HG03097 (cell line): Measurements from ENCODE around the gene TMEM198.

Experiments
- ATAC-seq: cut with Tn5 transposase; IDR thresholded peaks from one replicate; pipeline ENCODE4 v1.9.1; 2021; ENCODE audit not compliant: unreplicated experiment, low FRiP score

The TMEM198 gene

GRCh38 chr2:219543596-219544358 lies at the start of gene TMEM198, which contains the start of gene CHPF:
Gene TMEM198, plus strand, starts transcription at chr2:219544028. Its CDS starts 700 bp downstream, at chr2:219544728.
Gene CHPF, minus strand, starts transcription at chr2:219543809. Its CDS starts 271 bp downstream, at chr2:219543538.
- ATAC-seq: peak; percentile 69

DNA sequence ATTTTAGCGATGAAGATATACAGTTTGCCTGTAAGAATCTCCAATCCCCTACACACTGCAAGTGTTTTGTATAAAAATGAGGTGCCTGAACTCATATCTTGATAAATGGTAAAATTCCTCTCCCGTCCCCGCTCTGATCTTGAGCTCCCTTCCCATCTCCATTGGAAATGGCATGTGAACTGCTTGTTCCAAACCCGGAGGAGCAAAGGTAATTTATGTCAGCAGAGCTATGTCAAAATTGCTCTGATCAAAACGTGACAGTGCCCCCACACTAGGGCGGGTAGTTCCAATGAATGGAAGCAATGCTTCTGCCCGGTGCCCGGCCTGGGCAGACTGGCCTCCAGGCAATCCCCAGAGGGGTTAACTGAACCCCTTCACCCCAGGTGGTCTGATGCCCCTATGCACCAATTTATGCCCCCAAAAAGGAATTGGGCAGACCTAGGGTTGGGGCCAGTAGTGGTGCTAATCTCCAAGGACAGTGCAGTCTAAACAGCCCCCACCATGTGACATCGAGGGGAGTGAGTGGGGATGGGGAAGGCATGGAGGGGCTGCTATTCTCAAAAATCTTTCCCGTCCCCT lies 48.8 kb upstream of the TMEM198 start:
- no peak for ATAC-seq

DNA sequence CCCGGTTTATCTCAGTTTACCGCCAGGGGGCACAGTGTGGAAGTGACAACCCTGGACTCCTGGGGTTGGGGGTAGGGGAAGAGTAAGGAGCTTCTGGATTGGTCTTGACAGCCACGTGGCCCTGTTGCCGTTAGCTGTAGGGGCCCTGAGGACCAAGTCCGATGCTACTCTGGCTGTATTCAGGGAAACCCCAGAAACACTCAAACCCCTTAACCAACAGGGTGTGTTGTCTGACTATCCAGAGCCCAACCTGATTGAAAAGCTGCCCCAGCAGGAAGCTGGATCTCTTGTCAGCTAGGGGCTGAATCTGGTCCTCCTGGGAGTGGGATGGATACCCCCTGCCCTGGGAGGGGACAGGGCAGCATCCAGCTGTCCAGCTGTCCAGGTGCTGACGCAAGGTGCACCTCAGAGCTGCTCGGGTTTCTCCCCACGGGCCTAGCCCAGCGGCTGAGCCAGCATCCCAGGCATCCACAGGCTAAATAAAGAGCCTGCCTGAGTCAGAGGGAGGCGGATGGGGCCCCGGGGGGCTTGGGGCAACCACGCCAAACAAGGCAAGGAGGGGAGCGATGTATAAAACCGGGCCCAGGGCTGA lies 48.2 kb upstream of the TMEM198 start:
- ATAC-seq: no peak

DNA sequence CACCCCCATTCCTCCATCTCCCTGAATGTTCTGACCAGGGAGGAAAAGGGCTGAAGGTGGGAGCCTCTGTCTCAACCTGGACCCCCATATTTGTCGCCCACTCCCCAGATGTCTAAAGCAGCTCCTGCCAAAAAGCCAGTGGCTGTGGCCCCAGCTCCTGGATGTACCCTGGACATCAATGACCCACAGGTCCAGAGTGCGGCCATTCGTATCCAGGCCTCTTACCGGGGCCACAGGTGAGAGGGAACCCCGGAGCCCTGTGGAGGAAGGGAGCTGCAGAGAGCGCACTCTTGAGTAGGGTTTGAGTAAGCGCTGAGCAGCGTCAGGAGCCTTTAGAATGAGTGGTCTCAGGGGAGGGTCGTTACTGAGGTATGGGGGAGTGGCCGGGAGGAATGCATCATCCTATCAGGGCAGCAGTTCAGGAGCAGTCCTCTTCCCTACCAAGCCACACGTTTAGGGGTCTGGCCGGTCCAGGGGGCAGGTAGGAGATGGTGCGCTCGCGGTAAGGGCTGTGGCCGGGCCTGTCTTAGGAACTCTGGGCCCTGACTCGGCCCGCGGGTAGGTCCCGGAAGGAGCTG lies 47.5 kb upstream of the TMEM198 start:
- no peak for ATAC-seq

DNA sequence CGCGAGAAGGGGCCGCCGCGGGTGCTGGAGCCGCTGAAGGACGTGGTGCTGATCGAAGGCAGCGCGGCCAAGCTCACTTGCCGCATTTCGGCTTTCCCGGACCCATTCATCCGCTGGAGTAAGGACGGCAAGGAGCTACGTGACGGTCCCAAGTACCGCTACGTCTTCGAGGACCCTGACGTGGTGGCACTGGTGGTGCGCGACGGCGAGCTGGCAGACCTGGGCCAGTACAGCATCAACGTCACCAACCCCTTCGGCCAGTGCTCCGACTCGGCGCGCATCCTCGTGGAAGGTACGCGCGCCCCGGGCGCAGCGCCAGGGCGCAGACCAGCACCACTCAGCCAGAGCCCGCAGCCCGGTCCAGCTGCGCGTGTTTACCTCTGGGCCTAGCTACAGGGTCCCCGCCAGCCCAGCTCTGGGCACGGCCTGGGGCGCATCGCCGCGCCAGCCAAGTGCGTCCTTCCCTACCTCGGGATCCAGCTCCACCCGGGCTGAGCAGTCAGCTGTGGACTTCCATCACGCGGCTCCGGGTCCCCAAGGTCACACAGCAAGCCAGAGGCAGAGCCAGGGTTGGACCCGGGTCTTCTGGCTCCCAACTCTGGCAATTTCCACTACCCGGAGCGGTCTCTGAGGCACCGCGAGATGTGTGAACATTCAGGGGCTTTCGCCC lies 46.9 kb upstream of the TMEM198 start:
- no peak for ATAC-seq

DNA sequence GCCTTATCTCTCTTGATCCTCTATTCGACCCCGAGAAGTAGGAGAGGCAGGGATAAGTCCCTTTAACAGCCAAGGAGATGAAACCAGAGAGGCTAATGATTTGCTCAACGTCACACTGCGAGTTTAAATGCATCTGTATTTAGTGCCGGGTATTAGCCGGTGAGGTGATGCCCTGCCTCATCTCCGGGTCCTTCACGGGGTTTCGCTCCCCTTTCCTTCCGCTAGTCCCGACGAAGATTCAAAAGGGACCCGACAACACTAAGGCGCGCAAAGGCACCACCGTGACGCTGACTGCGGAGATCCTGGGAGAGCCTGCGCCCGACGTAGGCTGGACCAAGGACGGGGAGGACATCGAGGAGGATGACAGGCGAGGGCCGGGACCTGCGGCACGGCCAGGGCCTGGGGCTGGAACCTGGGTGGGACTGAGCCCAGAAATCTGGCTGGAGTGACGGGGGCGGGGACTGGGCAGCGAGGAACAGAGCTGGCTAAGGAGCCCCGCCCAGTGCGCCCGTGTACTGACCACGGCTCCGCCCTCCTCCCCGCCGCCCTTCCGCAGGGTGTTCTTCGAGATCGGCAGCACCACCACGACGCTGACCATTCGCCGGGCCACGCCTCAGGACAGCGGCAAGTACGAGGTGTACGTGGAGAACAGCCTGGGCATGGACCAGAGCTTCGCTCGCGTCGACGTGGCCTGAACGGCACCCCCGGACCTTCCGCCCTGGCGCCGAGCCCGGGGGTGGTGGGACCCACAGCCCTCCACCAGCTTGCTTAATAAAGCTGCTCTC lies 46.1 kb upstream of the TMEM198 start:
- ATAC-seq: no peak

DNA sequence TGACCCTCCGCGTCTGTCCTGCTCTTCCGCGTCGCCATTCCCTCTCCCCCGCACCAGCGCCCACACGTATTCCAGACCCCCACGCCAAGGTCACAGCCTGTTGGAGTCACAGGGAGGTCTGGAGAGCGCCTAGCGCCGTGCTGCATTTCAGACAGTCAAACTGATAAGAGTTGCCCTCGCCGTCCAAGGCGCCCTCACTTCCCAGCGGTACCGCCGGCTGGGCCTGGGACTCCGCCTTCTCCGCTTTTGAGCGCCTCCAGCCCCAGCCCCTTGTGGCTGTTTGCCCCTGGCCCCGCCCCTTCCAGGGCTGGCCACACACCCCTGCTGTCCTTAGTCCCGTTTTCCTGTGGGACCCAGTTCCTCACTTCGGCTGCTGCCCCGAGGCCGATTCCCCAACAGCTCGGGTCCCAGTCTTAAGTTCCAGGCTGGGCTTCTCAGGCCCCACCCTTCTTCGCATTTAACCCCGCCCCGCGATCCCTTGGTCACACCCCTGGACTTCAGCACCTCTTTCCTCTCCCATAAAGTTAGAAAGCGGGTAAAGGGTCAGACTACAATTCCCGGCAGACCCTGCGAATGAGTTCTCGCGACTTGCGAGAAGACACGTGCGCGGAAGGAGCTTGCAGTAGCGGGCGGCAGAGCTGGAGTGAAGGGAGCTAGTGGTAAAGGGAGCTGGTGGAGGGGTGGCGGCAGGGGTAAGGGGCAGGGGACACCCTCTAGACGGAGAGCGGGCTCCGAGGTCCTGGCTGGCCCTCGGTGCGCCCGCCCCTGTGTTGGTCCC lies 45.4 kb upstream of the TMEM198 start, which contains the start of gene GMPPA:
GMPPA (plus strand) TSS at position 612 of the 778 bp plus-strand sequence. CDS start 1,085 bp downstream, outside the sequence.
- ATAC-seq: peak; percentile 90

DNA sequence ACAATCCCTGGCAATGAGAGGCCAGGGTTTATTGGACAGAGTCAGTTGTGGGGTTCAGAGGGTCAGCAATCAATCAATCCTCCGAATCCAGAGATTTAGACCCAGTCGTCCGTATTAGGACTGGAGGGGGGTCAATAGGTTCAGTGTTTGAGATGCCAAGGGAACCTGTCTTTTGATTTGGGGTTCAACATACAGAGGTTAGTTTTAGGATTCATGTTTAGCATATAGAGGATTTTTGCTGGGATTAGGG lies 44.8 kb upstream of the TMEM198 start:
- no peak for ATAC-seq

DNA sequence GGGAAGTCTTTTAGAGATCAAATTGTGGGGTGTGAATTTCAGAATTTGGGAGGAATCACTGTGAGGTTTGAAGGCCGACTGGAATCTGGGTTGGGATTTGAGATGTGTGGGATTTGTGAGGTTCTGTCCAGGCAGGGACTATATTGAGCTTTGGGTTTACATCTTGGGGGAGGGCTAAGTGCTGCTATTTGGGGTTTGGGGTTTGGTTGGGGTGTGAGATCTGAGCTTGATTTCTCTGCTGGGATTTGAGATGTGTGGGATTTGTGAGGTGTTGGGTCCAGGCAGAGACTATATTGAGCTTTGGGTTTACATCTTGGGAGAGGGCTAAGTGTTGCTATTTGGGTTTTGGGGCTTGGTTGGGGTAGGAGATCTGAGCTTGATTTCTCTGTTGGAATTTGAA lies 44.3 kb upstream of the TMEM198 start:
- ATAC-seq: no peak

GRCh38 chr2:219500135-219500534 lies 43.7 kb upstream of the TMEM198 start:
- no peak for ATAC-seq

DNA sequence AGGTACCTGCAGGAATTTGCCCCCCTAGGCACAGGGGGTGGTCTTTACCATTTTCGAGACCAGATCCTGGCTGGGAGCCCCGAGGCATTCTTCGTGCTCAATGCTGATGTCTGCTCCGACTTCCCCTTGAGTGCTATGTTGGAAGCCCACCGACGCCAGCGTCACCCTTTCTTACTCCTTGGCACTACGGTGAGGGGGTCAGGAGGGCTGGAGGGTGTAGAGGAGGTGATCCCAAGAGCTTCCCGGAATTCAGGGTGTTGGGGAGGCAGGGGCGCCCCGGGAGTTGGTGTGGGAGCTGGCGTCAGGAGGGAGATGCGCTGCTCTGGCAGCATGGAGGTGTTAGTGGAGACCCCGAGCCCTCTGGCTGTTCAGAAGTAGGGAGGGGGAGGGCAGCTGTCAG lies 42.0 kb upstream of the TMEM198 start:
- no peak for ATAC-seq

GRCh38 chr2:219502618-219503017 lies 41.2 kb upstream of the TMEM198 start:
- ATAC-seq: no peak

DNA sequence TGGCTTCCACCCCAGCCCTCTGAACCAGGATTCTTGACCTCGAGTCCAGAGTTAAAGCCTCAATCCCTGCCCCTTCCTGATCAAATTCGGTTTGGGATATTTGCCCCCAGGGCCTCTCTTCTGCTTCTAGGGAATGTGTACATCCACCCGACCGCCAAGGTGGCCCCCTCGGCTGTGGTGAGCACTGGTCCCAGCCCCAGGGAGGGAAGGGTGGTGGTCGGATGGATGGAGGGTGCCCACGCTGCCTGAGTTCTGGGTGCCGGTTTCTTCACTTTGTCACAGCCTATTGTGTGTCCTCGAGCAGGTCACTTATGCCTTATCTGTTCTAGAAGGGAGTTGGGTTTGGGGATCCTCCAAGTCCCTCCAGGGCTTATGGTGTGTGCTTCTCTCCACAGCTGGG lies 38.2 kb upstream of the TMEM198 start:
- no peak for ATAC-seq

DNA sequence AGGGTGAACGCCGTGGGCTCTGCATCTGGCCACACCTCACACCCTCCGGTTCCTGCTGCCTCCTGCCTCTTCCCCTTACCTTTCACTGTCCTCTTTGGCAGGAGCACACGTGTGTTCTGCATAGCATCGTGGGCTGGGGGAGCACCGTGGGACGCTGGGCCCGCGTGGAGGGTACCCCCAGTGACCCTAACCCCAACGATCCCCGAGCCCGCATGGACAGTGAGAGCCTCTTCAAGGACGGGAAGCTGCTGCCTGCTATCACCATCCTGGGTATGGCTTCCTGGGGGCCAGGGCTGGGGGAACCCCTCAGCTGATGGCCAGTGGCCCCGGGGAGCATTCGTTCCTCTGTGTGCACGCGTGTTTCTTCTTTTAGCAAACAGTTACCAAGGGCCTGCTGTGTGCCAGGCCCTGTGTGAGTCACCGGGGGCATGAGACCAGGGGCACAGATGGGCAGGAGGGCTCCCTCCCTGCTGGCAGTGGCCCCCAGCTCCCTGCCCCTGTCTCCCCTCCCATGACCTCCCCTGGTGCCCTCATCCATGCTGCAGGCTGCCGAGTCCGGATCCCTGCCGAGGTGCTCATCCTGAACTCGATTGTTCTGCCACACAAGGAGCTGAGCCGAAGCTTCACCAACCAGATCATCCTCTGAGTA lies 37.6 kb upstream of the TMEM198 start:
- no peak for ATAC-seq

GRCh38 chr2:219506802-219507526 lies 36.9 kb upstream of the TMEM198 start:
- ATAC-seq: no peak

- no peak for ATAC-seq
Observed at GRCh38 chr2:219507581-219508443, 36.0 kb upstream of the TMEM198 start.

DNA sequence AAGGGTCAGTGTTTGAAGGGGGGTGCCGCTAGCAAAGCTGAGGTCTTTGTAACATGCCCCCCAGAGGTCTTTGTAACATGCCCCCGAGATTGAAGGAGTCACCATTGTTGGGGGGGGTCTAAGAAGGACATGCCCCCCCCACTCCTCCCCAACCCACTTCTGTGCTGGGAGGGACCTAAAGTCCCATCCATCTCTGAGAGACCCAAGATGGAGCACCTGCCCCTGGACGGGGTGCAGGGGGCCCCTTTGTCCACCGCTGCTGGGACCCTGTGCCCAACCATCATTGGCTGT lies 35.4 kb upstream of the TMEM198 start:
- no peak for ATAC-seq
